K562 (cell line): Measurements from ENCODE around the gene CATSPER1. TPM values are rescaled to one million over a fixed set of nuclear protein-coding genes. Genes with fewer than 3 reads are reported as not detected.
A peak's percentile ranks its signal among the peaks of the same experiment; 100 is the strongest.

ENCODE experiments used
- ATAC-seq: fragments of 200-7000 bp; cut with Tn5 transposase; 3 replicates; pipeline ENCODE4 v1.9.1; 2020; ENCODE audit warnings: moderate library complexity
- BruUV-seq: library from RNA; stranded (reverse); fragments of 400-500 nt; replicated peaks from 2 replicates; lab custom pipeline; 2021; lab: Mats Ljungman, UMichigan
- CTCF ChIA-PET: fragments of 300-600 bp; formaldehyde crosslinking; extraction: SDS; loops from one replicate; lab custom pipeline; 2021; ENCODE audit warnings: low intra/inter-chr PET ratio; lab: Yijun Ruan, JAX
- POLR2A ChIA-PET: fragments of 300-600, 350-650 bp; sonication (Branson Sonifier 250); formaldehyde crosslinking; extraction: SDS; loops from one replicate; lab custom pipeline; 2021; ENCODE audit warnings: antibody characterized with exemption, inconsistent platforms; lab: Yijun Ruan, JAX
- DNase-seq, 4 experiments: peaks; one replicate each; pipeline versions ENCODE4 v3.0.0 to v3.0.0-alpha.2; 2011 to 2018; ENCODE audit warnings: low spot score in 3 of 4, mixed read lengths in 3 of 4; ENCODE audit errors: extremely low read depth in 1 of 4
- FAIRE-seq: peaks from 2 replicates; lab custom pipeline; 2011; peaks lifted over from hg19 to GRCh38; lab: Jason Lieb, UNC
- H2AFZ ChIP-seq: 2 replicates; pipeline ENCODE4 v1.6.0; 2011; ENCODE audit warnings: low read depth, low read length, control low read depth, inconsistent platforms
- H3K27ac ChIP-seq: fragments of 200-600 bp; 3 replicates; pipeline ENCODE4 v1.8.0; 2011; ENCODE audit warnings: low read depth, mild to moderate bottlenecking, control low read depth, inconsistent platforms, low read length, moderate library complexity, mixed read lengths; ENCODE audit errors: extremely low read depth
- H3K27me3 ChIP-seq, 2 experiments: fragments of 300-600 bp in 1 of 2; 2 replicates in 1 of 2; 3 replicates in 1 of 2; pipeline versions ENCODE4 v1.6.0 to v1.8.0; 2011; ENCODE audit warnings: inconsistent platforms in 2 of 2, low read length in 2 of 2, mild to moderate bottlenecking in 1 of 2, mixed read lengths in 1 of 2, moderate library complexity in 1 of 2; ENCODE audit not compliant: control insufficient read depth in 2 of 2, insufficient read depth in 2 of 2
- H3K36me3 ChIP-seq: fragments of 300-600 bp; 3 replicates; pipeline ENCODE4 v1.8.0; 2011; ENCODE audit warnings: mild to moderate bottlenecking, low read length, inconsistent platforms; ENCODE audit not compliant: control insufficient read depth, insufficient read depth
- H3K4me1 ChIP-seq, 2 experiments: fragments of 200-600 bp in 1 of 2; replicated peaks in 1 of 2; 2 replicates in 1 of 2; 3 replicates in 1 of 2; pipeline versions ENCODE4 v1.5.1 to v1.8.0; 2011; ENCODE audit warnings: inconsistent platforms in 2 of 2, low read length in 2 of 2, mild to moderate bottlenecking in 1 of 2, mixed read lengths in 1 of 2, moderate library complexity in 1 of 2; ENCODE audit not compliant: control insufficient read depth in 2 of 2, insufficient read depth in 2 of 2
- H3K4me2 ChIP-seq: 2 replicates; pipeline ENCODE4 v1.6.1; 2011; ENCODE audit warnings: low read length, control low read depth, inconsistent platforms, mixed read lengths; ENCODE audit not compliant: insufficient read depth
- H3K4me3 ChIP-seq: fragments of 200-600 bp; sonication (generic), shearing (Covaris generic); 2 replicates; pipeline ENCODE4 v1.5.1; 2016; ENCODE audit warnings: control low read depth, inconsistent platforms
- H3K79me2 ChIP-seq: fragments of 200-600 bp; 3 replicates; pipeline ENCODE4 v1.8.0; 2011; ENCODE audit warnings: low read length, inconsistent platforms; ENCODE audit not compliant: control insufficient read depth, insufficient read depth
- H3K9ac ChIP-seq, 2 experiments: 2 replicates each; pipeline versions ENCODE4 v1.6.0 to v1.6.1; 2011; ENCODE audit warnings: low read depth in 2 of 2, low read length in 2 of 2, control low read depth in 1 of 2, inconsistent platforms in 1 of 2, mild to moderate bottlenecking in 1 of 2, mixed read lengths in 1 of 2; ENCODE audit not compliant: insufficient read depth in 1 of 2
- H3K9me1 ChIP-seq: one replicate; pipeline ENCODE4 v1.6.0; 2011; ENCODE audit warnings: inconsistent platforms, mild to moderate bottlenecking, low read length, moderate library complexity; ENCODE audit not compliant: control insufficient read depth, insufficient read depth
- H3K9me3 ChIP-seq: replicated peaks from 2 replicates; pipeline ENCODE4 v1.5.1; 2011; ENCODE audit warnings: low read depth, low read length, inconsistent platforms; ENCODE audit not compliant: control insufficient read depth, insufficient read depth
- H4K20me1 ChIP-seq: replicated peaks from 2 replicates; pipeline ENCODE4 v1.6.1; 2011; ENCODE audit warnings: low read length, inconsistent platforms, mixed read lengths; ENCODE audit not compliant: control insufficient read depth, insufficient read depth
- ASH1L ChIP-seq: fragments of 450-650 bp; IDR thresholded peaks from 2 replicates; pipeline ENCODE4 v1.6.1; 2018; ENCODE audit warnings: borderline replicate concordance, mild to moderate bottlenecking, low read depth; ENCODE audit not compliant: partially characterized antibody
- ATF4 ChIP-seq: fragments of 450-650 bp; formaldehyde crosslinking; IDR thresholded peaks from 2 replicates; pipeline ENCODE4 v1.4.0; 2022; ENCODE audit warnings: mild to moderate bottlenecking, moderate library complexity
- CEBPB ChIP-seq: fragments of 450-650 bp; IDR thresholded peaks from 2 replicates; pipeline ENCODE4 v1.6.1; 2016; ENCODE audit warnings: missing genetic modification characterization, missing compliant biosample characterization
- GABPA ChIP-seq: fragments of 200-800 bp; sonication (Bioruptor generic); conservative IDR thresholded peaks from 2 replicates; pipeline ENCODE4 v1.6.1; 2016; ENCODE audit warnings: low read depth, missing genetic modification characterization, missing compliant biosample characterization
- GATA2 ChIP-seq: sonication (generic); formaldehyde crosslinking; IDR thresholded peaks from 2 replicates; pipeline ENCODE4 v1.4.0; 2020; ENCODE audit warnings: mild to moderate bottlenecking, missing genetic modification reagents
- GMEB1 ChIP-seq: fragments of 250-450 bp; sonication (Bioruptor Pico); IDR thresholded peaks from 2 replicates; pipeline ENCODE4 v1.4.0; 2020; ENCODE audit warnings: mild to moderate bottlenecking
- KDM4B ChIP-seq, 2 experiments: fragments of 450-650 bp in 1 of 2; sonication (generic) in 1 of 2; IDR thresholded peaks; 2 replicates each; pipeline ENCODE4 v1.6.1; 2016 to 2017; ENCODE audit warnings: borderline replicate concordance in 2 of 2, antibody characterized with exemption in 1 of 2, low read depth in 1 of 2, mild to moderate bottlenecking in 1 of 2
- LCOR ChIP-seq: sonication (generic); formaldehyde crosslinking; IDR thresholded peaks from 2 replicates; pipeline ENCODE4 v1.8.0; 2022; ENCODE audit warnings: mild to moderate bottlenecking, missing genetic modification reagents
- MTA1 ChIP-seq: fragments of 450-650 bp; IDR thresholded peaks from 2 replicates; pipeline ENCODE4 v1.6.1; 2017; ENCODE audit warnings: borderline replicate concordance
- PHF21A ChIP-seq: fragments of 450-650 bp; IDR thresholded peaks from 2 replicates; pipeline ENCODE4 v1.6.1; 2017; ENCODE audit warnings: low read depth, borderline replicate concordance
- PML ChIP-seq: IDR thresholded peaks from 2 replicates; pipeline ENCODE4 v1.6.1; 2012; ENCODE audit warnings: low read length, inconsistent platforms
- POLR2G ChIP-seq: fragments of 200-400 bp; formaldehyde crosslinking; IDR thresholded peaks from 2 replicates; pipeline ENCODE4 v1.6.1; 2017; ENCODE audit warnings: low read depth, mild to moderate bottlenecking, antibody characterized with exemption, low read length, moderate library complexity
- RBM25 ChIP-seq: fragments of 200-400 bp; formaldehyde crosslinking; IDR thresholded peaks from 2 replicates; pipeline ENCODE4 v1.6.1; 2018; ENCODE audit warnings: low read length, low read depth, moderate library complexity; ENCODE audit not compliant: severe bottlenecking
- TAF1 ChIP-seq: IDR thresholded peaks from 2 replicates; pipeline ENCODE4 v1.6.1; 2011; ENCODE audit warnings: mild to moderate bottlenecking, low read length, moderate library complexity; ENCODE audit not compliant: insufficient read depth, control insufficient read depth, severe bottlenecking; ENCODE audit errors: extremely low read depth
- TBL1XR1 ChIP-seq, 2 experiments: IDR thresholded peaks; 2 replicates each; pipeline ENCODE4 v1.6.1; 2012; ENCODE audit warnings: improper control_type of control experiment in 2 of 2, low read length in 2 of 2, mild to moderate bottlenecking in 1 of 2
- TEAD1 ChIP-seq, 2 experiments: fragments of 450-650 bp in 1 of 2; sonication (generic) in 1 of 2; formaldehyde crosslinking; IDR thresholded peaks; 2 replicates each; pipeline versions ENCODE4 v1.4.0 to v1.8.0; 2020 to 2022; ENCODE audit warnings: mild to moderate bottlenecking in 2 of 2, missing genetic modification reagents in 1 of 2
- ZNF655 ChIP-seq: fragments of 250-450 bp; sonication (Bioruptor Pico); IDR thresholded peaks from 2 replicates; pipeline ENCODE4 v1.5.0; 2021
- WGBS: fragments of 100-300 bp; shearing (Covaris generic); methylation state at CpG from one replicate; pipeline ENCODE4 v1.1.6; 2016; ENCODE audit warnings: low coverage, mixed read lengths; ENCODE audit not compliant: insufficient coverage; ENCODE audit errors: missing lambda C conversion rate; 5-methylcytosine and 5-hydroxymethylcytosine counted together
- in situ Hi-C: fragments of 300-500 bp; cut with MboI; formaldehyde crosslinking; loops from 4 replicates; pipeline ENCODE4 v1.15.0; 2018; ENCODE audit warnings: inconsistent platforms, mixed read lengths
- intact Hi-C: fragments of 100-400 bp; cut with micrococcal nuclease; formaldehyde crosslinking; loops from 2 replicates; pipeline ENCODE4 v1.14.2; 2022
- polyA plus RNA-seq, 8 experiments: library from polyadenylated mRNA; depleted of rRNA in 4 of 8; stranded (reverse) in 5 of 8; unstranded in 3 of 8; fragments of >200 nt; fragmentation: Nextera tagmentation in 2 of 8; fragmentation: Illumina TruSeq in 1 of 8; extraction: Ambion mirVana in 2 of 8; extraction: Trizol in 1 of 8; gene quantifications; 2 replicates each; pipeline versions ENCODE4 v1.2.1 to v1.2.3, GENCODE V29; 2011 to 2014; ENCODE audit warnings: inconsistent platforms in 1 of 8, missing spikeins in 1 of 8
- total RNA-seq, 7 experiments: library from RNA; depleted of rRNA in 6 of 7; stranded (reverse); fragments of >200 nt in 6 of 7; fragmentation: Illumina TruSeq in 2 of 7; extraction: Trizol in 2 of 7; gene quantifications; 2 replicates each; pipeline versions ENCODE4 v1.2.1 to v1.2.3, GENCODE V29; 2011 to 2021; ENCODE audit warnings: low replicate concordance in 1 of 7
- TF ChIP-seq, protein P1 (sequence below): fragments of 250-450 bp; sonication (Bioruptor Pico); IDR thresholded peaks from 2 replicates; pipeline ENCODE4 v1.8.0; 2021; ENCODE audit warnings: moderate library complexity, mild to moderate bottlenecking, inconsistent platforms

Gene CATSPER1
- total and polyA plus RNA-seq, 9 of the 15 experiments (the other 6 are each of a cell fraction or from before 2014, with no cell fraction given): 0.21 to 3.3 (median 0.76) TPM

DNA sequence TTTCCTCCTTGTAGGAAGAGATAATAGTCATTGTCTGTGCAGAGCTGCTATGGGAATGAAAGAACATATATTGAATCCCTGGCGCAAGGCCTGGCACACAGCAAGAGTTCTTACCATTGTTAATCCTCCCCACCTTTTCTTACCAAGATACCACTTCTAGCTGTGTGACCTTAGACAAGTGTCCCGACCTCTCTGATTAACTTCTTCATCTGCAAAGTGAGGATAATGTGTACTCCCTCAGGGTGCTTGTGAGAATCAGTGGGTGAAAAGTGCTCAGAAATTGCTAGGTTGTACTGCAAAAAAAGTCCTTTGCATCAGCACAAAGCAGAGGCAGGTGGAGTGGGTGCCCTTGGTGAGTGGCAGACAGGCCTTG, 18.2 kb downstream of the CATSPER1 start (continued):
- TF ChIP-seq GMEB1 (CRISPR knock-in tag): no peak
- TF ChIP-seq RBM25: peak; percentile 98
- TF ChIP-seq GATA2 (CRISPR knock-in tag): no peak

DNA sequence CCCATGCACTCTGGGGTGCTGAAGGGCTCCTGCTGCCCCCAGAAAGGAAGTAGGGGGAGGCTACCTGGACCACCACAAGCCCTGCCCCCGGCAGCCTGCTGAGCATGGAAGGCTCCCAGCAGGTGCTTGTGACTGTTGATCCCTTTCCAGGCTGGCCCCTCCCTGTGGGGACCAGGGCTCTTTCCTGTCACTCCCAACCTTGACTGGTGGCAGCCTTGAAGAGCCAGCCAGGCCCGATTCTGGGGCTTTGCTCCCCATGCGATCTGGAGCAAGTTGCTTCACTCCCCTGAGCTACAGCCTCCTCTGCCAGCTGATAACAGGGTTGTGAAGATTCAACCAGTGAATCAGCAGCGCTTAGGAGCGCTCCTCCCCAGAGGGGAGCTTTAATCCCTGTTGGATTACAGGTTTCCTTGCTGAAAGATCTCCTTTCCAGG, 19.1 kb downstream of the CATSPER1 start:
- CTCF ChIA-PET: no interaction called here
- DNase-seq (peak in 2 of 4 experiments; percentile 53 to 64), ATAC-seq (peak; percentile 58), FAIRE-seq (peak; percentile 60)
- Histone ChIP-seq H4K20me1 (no peaks in the 10 kb centered on the region), H3K79me2 (peaks cover 17% of the 10 kb centered on the region), H3K4me2 (no peak overlapping the region), H3K9me1 (no peaks in the 10 kb centered on the region), H3K27me3 (no peaks in the 10 kb centered on the region), H3K4me3 (no peak overlapping the region), H2AFZ (no peak overlapping the region), H3K9me3 (no peaks in the 10 kb centered on the region), H3K36me3 (peaks cover 24% of the 10 kb centered on the region; the same call in 2 of the 3 replicates), H3K9ac (peak overlapping the region in 1 of 2 experiments; percentile 75; a peak in 1 of 4 replicates), H3K4me1 (peaks cover 23 to 36% of the 10 kb centered on the region in 2 experiments; a peak in 4 of 5 replicates), H3K27ac (no peak overlapping the region)
- intact Hi-C loops: no loop called here
- POLR2A ChIA-PET: interaction anchor here (0.6 to 3.3 kb wide), 8 partner anchors 8 to 149 kb away, joined by 3 to 13 read pairs (median 4); partner anchors contain the start of genes CATSPER1 and CFL1
- in situ Hi-C loops: no loop called here
- no TSS peak for BruUV-seq
- WGBS: 16% methylated on average over 5 of the region's 5 CpGs
- TF ChIP-seq CEBPB (tag) (peak; percentile 73), TAF1 (no peak), LCOR (CRISPR knock-in tag) (0 out of 2 replicates have a peak, but pooled peaks have one; percentile 43), PHF21A (0 out of 2 replicates have a peak, but pooled peaks have one; percentile 17), TEAD1 (CRISPR knock-in tag; IDR thresholded peaks at IDR 0.05) (no peak), GABPA (no peak), ATF4 (CRISPR knock-in tag) (no peak), ZNF655 (CRISPR knock-in tag) (no peak), ASH1L (no peak), MTA1 (no peak), KDM4B (IDR thresholded peaks at IDR 0.05; ENCODE audit: borderline replicate concordance in 2 of 2, low read depth in 1 of 2) (no peak), TBL1XR1 (IDR thresholded peaks at IDR 0.05; ENCODE audit: low read length in 2 of 2) (no peak), PML (no peak), POLR2G (no peak; the same call in 1 of the 2 replicates)
- TF ChIP-seq, protein P1, sequence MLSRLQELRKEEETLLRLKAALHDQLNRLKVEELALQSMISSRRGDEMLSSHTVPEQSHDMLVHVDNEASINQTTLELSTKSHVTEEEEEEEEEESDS (CRISPR knock-in tag): no peak
